Measurements from ENCODE around the gene ROBO1. TPM values are rescaled to one million over a fixed set of nuclear protein-coding genes. Genes with fewer than 3 reads are reported as not detected.
"Not testable (repeated sequence)": the region's sequence is repeated elsewhere in the genome, so short reads cannot be mapped to it uniquely, and the experiment has no call there.

The ROBO1 gene
- polyA plus RNA-seq, 1 donor (not counting 4 experiments of a cell fraction or from before 2014, with no cell fraction given), result 27.1 TPM

GRCh38 chr3:79329154-79329553 lies 438.6 kb downstream of the ROBO1 start:
- DNase-seq (ENCODE audit: low read depth, low spot score) (no peak), FAIRE-seq (no peak)
- Histone ChIP-seq H3K27ac (ENCODE audit: control insufficient read depth, insufficient read depth, low read length) (no peak overlapping the region), H3K4me2 (ENCODE audit: control insufficient read depth, extremely low read depth, insufficient read depth, low read depth, low read length) (no peak overlapping the region), H3K4me1 (ENCODE audit: control insufficient read depth, extremely low read depth, insufficient read depth, low read length) (no peaks in the 10 kb centered on the region), H3K79me2 (ENCODE audit: control insufficient read depth, insufficient read depth, low read length) (no peaks in the 10 kb centered on the region), H3K36me3 (ENCODE audit: control insufficient read depth in 2 of 2, extremely low read depth in 1 of 2, insufficient read depth in 2 of 2, low read length in 2 of 2) (no peaks in the 10 kb centered on the region), H3K9me3 (ENCODE audit: control insufficient read depth, low read depth, low read length) (no peaks in the 10 kb centered on the region), H4K20me1 (ENCODE audit: control insufficient read depth, extremely low read depth, insufficient read depth, low read length) (no peaks in the 10 kb centered on the region), H3K9ac (ENCODE audit: control insufficient read depth, extremely low read depth, insufficient read depth, low read length) (no peak overlapping the region), H3K4me3 (ENCODE audit: control insufficient read depth in 2 of 3, extremely low read depth in 1 of 3, insufficient read depth in 2 of 3, low read depth in 1 of 3, low read length in 3 of 3) (no peak overlapping the region), H2AFZ (ENCODE audit: control insufficient read depth, low read length) (no peak overlapping the region), H3K9me1 (ENCODE audit: control insufficient read depth, extremely low read depth, insufficient read depth, low read length) (no peaks in the 10 kb centered on the region), H3K27me3 (ENCODE audit: control insufficient read depth, extremely low read depth, insufficient read depth, low read length) (no peaks in the 10 kb centered on the region)
- dilution Hi-C loops (cut with MboI; ENCODE audit: extremely low pct_ligation_motif_present, low sequenced_read_pairs), result no loop called here
- no peak for TF ChIP-seq CTCF (optimal IDR thresholded peaks at IDR 0.05 in 1 of 3, IDR thresholded peaks at IDR 0.05 in 1 of 3, conservative IDR thresholded peaks at IDR 0.05 in 1 of 3; ENCODE audit: extremely low read depth in 1 of 3, insufficient read depth in 2 of 3, low read length in 3 of 3)
- no peak for TF ChIP-seq EZH2 (IDR thresholded peaks at IDR 0.05; ENCODE audit: low read length)

GRCh38 chr3:79326642-79327041 lies 441.2 kb downstream of the ROBO1 start:
- H3K27me3 ChIP-seq (ENCODE audit: control insufficient read depth, extremely low read depth, insufficient read depth, low read length), result no peaks in the 10 kb centered on the region
- no peak for DNase-seq (ENCODE audit: low read depth, low spot score)
- H3K9me3 ChIP-seq (ENCODE audit: control insufficient read depth, low read depth, low read length), result no peaks in the 10 kb centered on the region
- no peaks in the 10 kb centered on the region for H3K9me1 ChIP-seq (ENCODE audit: control insufficient read depth, extremely low read depth, insufficient read depth, low read length)
- no peaks in the 10 kb centered on the region for H3K36me3 ChIP-seq (ENCODE audit: control insufficient read depth in 2 of 2, extremely low read depth in 1 of 2, insufficient read depth in 2 of 2, low read length in 2 of 2)
- no peak overlapping the region for H3K4me2 ChIP-seq (ENCODE audit: control insufficient read depth, extremely low read depth, insufficient read depth, low read depth, low read length)
- H2AFZ ChIP-seq (ENCODE audit: control insufficient read depth, low read length), result no peak overlapping the region
- TF ChIP-seq EZH2 (IDR thresholded peaks at IDR 0.05; ENCODE audit: low read length) (no peak), CTCF (optimal IDR thresholded peaks at IDR 0.05 in 1 of 3, IDR thresholded peaks at IDR 0.05 in 1 of 3, conservative IDR thresholded peaks at IDR 0.05 in 1 of 3; ENCODE audit: extremely low read depth in 1 of 3, insufficient read depth in 2 of 3, low read length in 3 of 3) (no peak)
- H3K27ac ChIP-seq (ENCODE audit: control insufficient read depth, insufficient read depth, low read length), result no peak overlapping the region
- no peaks in the 10 kb centered on the region for H4K20me1 ChIP-seq (ENCODE audit: control insufficient read depth, extremely low read depth, insufficient read depth, low read length)
- H3K4me1 ChIP-seq (ENCODE audit: control insufficient read depth, extremely low read depth, insufficient read depth, low read length), result no peaks in the 10 kb centered on the region
- no peak overlapping the region for H3K4me3 ChIP-seq (ENCODE audit: control insufficient read depth in 2 of 3, extremely low read depth in 1 of 3, insufficient read depth in 2 of 3, low read depth in 1 of 3, low read length in 3 of 3)
- FAIRE-seq, result no peak
- H3K79me2 ChIP-seq (ENCODE audit: control insufficient read depth, insufficient read depth, low read length), result no peaks in the 10 kb centered on the region
- H3K9ac ChIP-seq (ENCODE audit: control insufficient read depth, extremely low read depth, insufficient read depth, low read length), result no peak overlapping the region
- dilution Hi-C loops (cut with MboI; ENCODE audit: extremely low pct_ligation_motif_present, low sequenced_read_pairs), result no loop called here

DNA sequence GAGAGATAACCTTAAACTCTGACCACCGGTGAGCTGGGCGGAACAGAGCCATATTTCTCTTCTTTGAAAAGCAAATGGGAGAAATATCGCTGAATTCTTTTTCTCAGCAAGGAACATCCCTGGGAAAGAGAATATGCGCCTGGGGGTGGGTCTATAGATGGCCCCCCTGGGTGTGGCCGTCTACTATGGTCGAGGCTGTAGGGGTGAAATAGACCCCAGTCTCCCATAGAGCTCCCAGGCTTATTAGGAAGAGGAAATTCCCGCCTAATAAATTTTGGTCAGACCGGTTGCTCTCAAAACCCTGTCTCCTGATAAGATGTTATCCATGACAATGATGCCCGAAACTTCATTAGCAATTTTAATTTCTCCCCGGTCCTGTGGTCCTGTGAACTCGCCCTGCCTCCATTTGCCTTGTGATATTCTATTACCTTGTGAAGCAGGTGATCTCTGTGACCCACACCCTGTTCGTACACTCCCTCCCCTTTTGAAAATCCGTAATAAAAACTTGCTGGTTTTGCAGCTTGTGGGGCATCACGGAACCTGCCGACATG lies 441.9 kb downstream of the ROBO1 start:
- not testable (repeated sequence) for H2AFZ ChIP-seq (ENCODE audit: control insufficient read depth, low read length)

More for the DNA sequence above, 441.9 kb downstream of the ROBO1 start:
- H3K27ac ChIP-seq (ENCODE audit: control insufficient read depth, insufficient read depth, low read length); H3K4me3 ChIP-seq (ENCODE audit: control insufficient read depth in 2 of 3, extremely low read depth in 1 of 3, insufficient read depth in 2 of 3, low read depth in 1 of 3, low read length in 3 of 3); H3K4me1 ChIP-seq (ENCODE audit: control insufficient read depth, extremely low read depth, insufficient read depth, low read length); H3K9me3 ChIP-seq (ENCODE audit: control insufficient read depth, low read depth, low read length); H3K9me1 ChIP-seq (ENCODE audit: control insufficient read depth, extremely low read depth, insufficient read depth, low read length); H3K36me3 ChIP-seq (ENCODE audit: control insufficient read depth in 2 of 2, extremely low read depth in 1 of 2, insufficient read depth in 2 of 2, low read length in 2 of 2); H3K9ac ChIP-seq (ENCODE audit: control insufficient read depth, extremely low read depth, insufficient read depth, low read length); H3K4me2 ChIP-seq (ENCODE audit: control insufficient read depth, extremely low read depth, insufficient read depth, low read depth, low read length); H3K27me3 ChIP-seq (ENCODE audit: control insufficient read depth, extremely low read depth, insufficient read depth, low read length); H4K20me1 ChIP-seq (ENCODE audit: control insufficient read depth, extremely low read depth, insufficient read depth, low read length); H3K79me2 ChIP-seq (ENCODE audit: control insufficient read depth, insufficient read depth, low read length); DNase-seq (ENCODE audit: low read depth, low spot score); dilution Hi-C loops (cut with MboI; ENCODE audit: extremely low pct_ligation_motif_present, low sequenced_read_pairs); FAIRE-seq: not testable (repeated sequence)
